Mesendoderm (in vitro differentiated cells): Measurements from ENCODE around the gene KIF23.
A peak's percentile ranks its signal among the peaks of the same experiment; 100 is the strongest.

Experiments used
- DNase-seq: peaks from one replicate; pipeline ENCODE4 v3.0.0; 2013
- H2AK5ac ChIP-seq: 2 replicates; pipeline ENCODE4 v1.6.1; 2013; ENCODE audit warnings: low read length, inconsistent platforms
- H2BK120ac ChIP-seq: 2 replicates; pipeline ENCODE4 v1.6.1; 2013; ENCODE audit warnings: low read depth, mild to moderate bottlenecking, low read length, moderate library complexity, mixed read lengths
- H2BK15ac ChIP-seq: replicated peaks from 2 replicates; pipeline ENCODE4 v1.6.1; 2013; ENCODE audit warnings: low read depth, mild to moderate bottlenecking, moderate library complexity
- H2BK5ac ChIP-seq: 2 replicates; pipeline ENCODE4 v1.6.1; 2013; ENCODE audit warnings: low read length, inconsistent platforms
- H3K18ac ChIP-seq: 2 replicates; pipeline ENCODE4 v1.6.1; 2013; ENCODE audit warnings: mild to moderate bottlenecking, low read length, mixed read lengths
- H3K23ac ChIP-seq: one replicate; pipeline ENCODE4 v1.6.1; 2013; ENCODE audit warnings: low read length
- H3K27ac ChIP-seq: 2 replicates; pipeline ENCODE4 v1.5.1; 2013; ENCODE audit warnings: low read depth, mild to moderate bottlenecking, inconsistent platforms, low read length, moderate library complexity
- H3K27me3 ChIP-seq: 2 replicates; pipeline ENCODE4 v1.6.1; 2013; ENCODE audit warnings: low read length, control low read depth, mild to moderate bottlenecking, inconsistent platforms; ENCODE audit not compliant: insufficient read depth, poor library complexity
- H3K36me3 ChIP-seq: 2 replicates; pipeline ENCODE4 v1.6.1; 2013; ENCODE audit warnings: low read length, inconsistent platforms; ENCODE audit not compliant: control insufficient read depth, insufficient read depth
- H3K4ac ChIP-seq: one replicate; pipeline ENCODE4 v1.6.1; 2013; ENCODE audit warnings: low read depth, mild to moderate bottlenecking, low read length, moderate library complexity
- H3K4me1 ChIP-seq: 2 replicates; pipeline ENCODE4 v1.6.1; 2013; ENCODE audit warnings: low read depth, low read length, inconsistent platforms; ENCODE audit not compliant: control insufficient read depth
- H3K4me2 ChIP-seq: 2 replicates; pipeline ENCODE4 v1.6.1; 2013; ENCODE audit warnings: low read length
- H3K4me3 ChIP-seq: 2 replicates; pipeline ENCODE4 v1.5.1; 2013; ENCODE audit warnings: mild to moderate bottlenecking, low read length
- H3K56ac ChIP-seq: one replicate; pipeline ENCODE4 v1.6.1; 2013; ENCODE audit warnings: low read length
- H3K79me1 ChIP-seq: 2 replicates; pipeline ENCODE4 v1.6.1; 2013; ENCODE audit warnings: low read length, inconsistent platforms
- H3K79me2 ChIP-seq: 2 replicates; pipeline ENCODE4 v1.6.1; 2013; ENCODE audit warnings: mild to moderate bottlenecking, low read length; ENCODE audit not compliant: control insufficient read depth, insufficient read depth
- H3K9ac ChIP-seq: 2 replicates; pipeline ENCODE4 v1.6.1; 2013; ENCODE audit warnings: low read length, inconsistent platforms
- H4K5ac ChIP-seq: one replicate; pipeline ENCODE4 v1.6.1; 2013; ENCODE audit warnings: low read length
- H4K8ac ChIP-seq: one replicate; pipeline ENCODE4 v1.6.1; 2013; ENCODE audit warnings: low read depth, mild to moderate bottlenecking, control low read depth, low read length, moderate library complexity
- WGBS: extraction: QIAGEN DNeasy Blood & Tissue Kit; methylation state at CpG from one replicate; pipeline ENCODE4 v1.1.7; 2013; ENCODE audit warnings: low lambda C conversion rate, missing lambda C conversion rate; ENCODE audit not compliant: insufficient coverage; ENCODE audit errors: extremely low coverage; 5-methylcytosine and 5-hydroxymethylcytosine counted together

KIF23 gene

DNA sequence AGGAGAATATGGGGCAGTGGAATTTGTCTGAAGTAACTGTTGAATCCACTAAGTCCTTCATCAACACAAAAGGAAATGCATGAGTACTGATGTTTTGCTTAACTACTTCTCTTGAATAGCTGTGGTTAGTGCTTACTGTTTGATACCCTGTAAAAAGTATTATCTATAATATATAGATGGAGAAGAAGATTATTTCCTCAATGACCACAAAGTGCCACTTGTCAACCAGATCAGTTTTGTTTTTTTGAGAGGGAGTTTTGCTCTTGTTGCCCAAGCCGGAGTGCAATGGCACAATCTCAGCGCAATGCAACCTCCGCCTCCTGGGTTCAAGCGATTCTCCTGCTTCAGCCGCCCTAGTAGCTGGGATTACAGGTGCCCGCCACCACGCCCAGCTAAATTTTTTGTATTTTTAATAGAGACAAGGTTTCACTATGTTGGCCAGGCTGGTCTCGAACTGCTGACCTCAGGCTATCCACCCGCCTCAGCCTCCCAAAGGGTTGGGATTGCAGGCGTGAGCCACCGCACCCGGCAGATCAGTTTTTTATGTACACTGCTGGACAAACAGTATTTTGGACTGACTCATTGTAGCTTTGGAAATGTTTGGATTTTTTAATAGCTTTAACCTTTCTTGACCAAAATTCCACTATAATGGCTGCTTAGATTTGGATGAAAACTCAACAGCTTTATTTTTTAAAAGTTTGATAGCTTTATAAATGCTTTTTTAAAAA is 37.0 kb downstream of the KIF23 start:
- no CpG with 5 or more reads among the region's 12 CpGs for WGBS
- Histone ChIP-seq H3K27me3 (no peaks in the 10 kb centered on the region), H3K9ac (no peak overlapping the region), H4K8ac (no peak overlapping the region), H3K18ac (no peak overlapping the region), H3K27ac (no peak overlapping the region), H3K4me2 (no peak overlapping the region), H3K56ac (no peak overlapping the region), H2BK15ac (no peak overlapping the region), H3K23ac (no peak overlapping the region), H3K4me1 (no peaks in the 10 kb centered on the region), H3K36me3 (peaks cover 18% of the 10 kb centered on the region), H3K79me1 (peaks cover 3% of the 10 kb centered on the region), H2BK5ac (no peak overlapping the region), H3K4me3 (no peak overlapping the region), H3K4ac (no peak overlapping the region), H2BK120ac (no peak overlapping the region), H4K5ac (no peak overlapping the region), H2AK5ac (no peak overlapping the region), H3K79me2 (peaks cover 28% of the 10 kb centered on the region)
- no peak for DNase-seq

- Histone ChIP-seq H2BK120ac (no peak overlapping the region), H3K23ac (peak overlapping the region; percentile 3), H3K4me2 (peak overlapping the region; percentile 57), H3K18ac (no peak overlapping the region), H4K8ac (no peak overlapping the region), H3K4me3 (peak overlapping the region; percentile 55), H2BK15ac (no peak overlapping the region), H2AK5ac (no peak overlapping the region), H3K27ac (peak overlapping the region; percentile 8), H3K79me2 (peaks cover 28% of the 10 kb centered on the region), H3K56ac (peak overlapping the region; percentile 90), H3K9ac (peak overlapping the region; percentile 83), H3K27me3 (no peaks in the 10 kb centered on the region), H3K79me1 (peaks cover 3% of the 10 kb centered on the region), H3K4me1 (no peaks in the 10 kb centered on the region), H2BK5ac (no peak overlapping the region), H4K5ac (no peak overlapping the region), H3K4ac (peak overlapping the region; percentile 28), H3K36me3 (peaks cover 12% of the 10 kb centered on the region)
- DNase-seq, result no peak
- no CpG with 5 or more reads among the region's 32 CpGs for WGBS
Observed at GRCh38 chr15:69451951-69452691, 38.0 kb downstream of the KIF23 start.

DNA sequence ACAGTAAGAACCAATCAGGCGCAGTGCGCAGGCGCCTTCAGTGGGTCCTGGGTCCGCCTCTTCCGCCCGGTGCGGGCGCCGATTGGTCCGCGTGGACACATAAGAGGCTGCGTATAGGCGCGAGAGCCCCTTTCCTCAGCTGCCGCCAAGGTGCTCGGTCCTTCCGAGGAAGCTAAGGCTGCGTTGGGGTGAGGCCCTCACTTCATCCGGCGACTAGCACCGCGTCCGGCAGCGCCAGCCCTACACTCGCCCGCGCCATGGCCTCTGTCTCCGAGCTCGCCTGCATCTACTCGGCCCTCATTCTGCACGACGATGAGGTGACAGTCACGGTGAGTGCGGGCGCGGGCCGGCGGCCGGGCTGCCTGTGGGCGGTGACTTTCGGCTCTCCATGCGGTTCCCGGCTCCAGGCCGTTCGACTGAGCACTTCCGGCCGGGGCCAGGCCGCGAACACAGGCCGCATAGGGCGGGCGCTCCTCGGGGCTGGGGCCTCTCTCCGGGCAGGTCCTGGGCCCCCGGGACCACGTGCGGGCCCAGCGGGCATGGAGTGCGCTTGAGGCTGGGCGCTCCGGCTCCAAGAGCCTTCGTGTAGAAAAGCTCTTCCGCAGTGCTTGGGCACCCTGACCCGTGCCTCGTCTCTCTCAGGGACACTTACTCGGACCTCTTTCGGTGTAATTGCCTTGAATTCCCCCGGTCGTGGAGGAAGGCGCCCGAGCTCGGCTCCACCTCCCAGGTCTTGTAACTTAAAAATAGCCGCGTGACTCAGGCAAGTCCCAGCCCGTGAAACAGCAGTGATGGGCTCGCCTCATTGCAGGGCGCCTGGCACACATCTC is 38.8 kb downstream of the KIF23 start, which contains the start of gene RPLP1:
TSS of gene RPLP1 (plus strand) at position 127 of the 830 bp plus-strand sequence. CDS start at position 258, 131 bp downstream.
- Histone ChIP-seq H3K56ac (peak within 1 kb of the TSS; percentile 90), H2BK5ac (peak within 1 kb of the TSS; percentile 39), H3K79me1 (peaks cover 3% of the 10 kb centered on the region), H3K36me3 (peaks cover 10% of the 10 kb centered on the region), H3K4ac (peak within 1 kb of the TSS; percentile 28), H3K4me2 (peak within 1 kb of the TSS; percentile 57), H3K9ac (peak within 1 kb of the TSS; percentile 83), H4K8ac (no peak within 1 kb of the TSS), H3K79me2 (peaks cover 28% of the 10 kb centered on the region), H2BK120ac (no peak within 1 kb of the TSS), H3K27me3 (no peaks in the 10 kb centered on the region), H3K4me3 (peak within 1 kb of the TSS; percentile 98), H3K27ac (peak within 1 kb of the TSS; percentile 75), H3K4me1 (no peaks in the 10 kb centered on the region), H3K18ac (peak within 1 kb of the TSS; percentile 53), H2AK5ac (no peak within 1 kb of the TSS), H3K23ac (peak within 1 kb of the TSS; percentile 75), H2BK15ac (no peak within 1 kb of the TSS), H4K5ac (no peak within 1 kb of the TSS)
- peak; percentile 97 for DNase-seq
- no CpG with 5 or more reads among the region's 77 CpGs for WGBS

DNA sequence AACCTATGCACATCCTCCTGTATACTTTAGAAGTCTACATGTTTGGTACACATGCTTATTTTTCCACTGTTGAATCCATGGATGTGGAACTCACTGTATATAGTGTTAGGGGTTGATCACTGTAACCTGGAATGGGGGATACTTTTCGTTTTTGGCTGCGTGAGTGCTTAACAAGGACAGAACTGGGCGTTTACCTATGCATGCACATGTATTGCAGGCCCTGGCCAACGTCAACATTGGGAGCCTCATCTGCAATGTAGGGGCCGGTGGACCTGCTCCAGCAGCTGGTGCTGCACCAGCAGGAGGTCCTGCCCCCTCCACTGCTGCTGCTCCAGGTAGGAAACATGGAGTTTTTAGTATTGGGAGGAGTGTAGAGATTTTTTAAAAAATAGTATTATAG is 40.8 kb downstream of the KIF23 start:
- Histone ChIP-seq H3K27me3 (no peaks in the 10 kb centered on the region), H4K8ac (no peak overlapping the region), H2AK5ac (no peak overlapping the region), H2BK5ac (no peak overlapping the region), H3K4me2 (peak overlapping the region; percentile 51), H3K36me3 (peaks cover 10% of the 10 kb centered on the region), H3K79me2 (peaks cover 28% of the 10 kb centered on the region), H3K4me1 (no peaks in the 10 kb centered on the region), H3K18ac (no peak overlapping the region), H3K9ac (peak overlapping the region; percentile 73), H3K4me3 (peak overlapping the region; percentile 26), H3K56ac (peak overlapping the region; percentile 40), H3K79me1 (peaks cover 3% of the 10 kb centered on the region), H3K27ac (no peak overlapping the region), H4K5ac (no peak overlapping the region), H2BK15ac (no peak overlapping the region), H2BK120ac (no peak overlapping the region), H3K4ac (no peak overlapping the region), H3K23ac (no peak overlapping the region)
- no peak for DNase-seq
- WGBS, result no CpG with 5 or more reads among the region's 5 CpGs

- Histone ChIP-seq H3K18ac (no peak overlapping the region), H3K36me3 (peaks cover 10% of the 10 kb centered on the region), H3K4me2 (no peak overlapping the region), H3K4ac (no peak overlapping the region), H3K27me3 (no peaks in the 10 kb centered on the region), H3K23ac (no peak overlapping the region), H4K8ac (no peak overlapping the region), H3K4me1 (no peaks in the 10 kb centered on the region), H2BK15ac (no peak overlapping the region), H3K4me3 (no peak overlapping the region), H3K9ac (no peak overlapping the region), H3K27ac (no peak overlapping the region), H2AK5ac (no peak overlapping the region), H3K79me1 (peaks cover 3% of the 10 kb centered on the region), H3K79me2 (peaks cover 28% of the 10 kb centered on the region), H3K56ac (no peak overlapping the region), H4K5ac (no peak overlapping the region), H2BK5ac (no peak overlapping the region), H2BK120ac (no peak overlapping the region)
- no CpG with 5 or more reads among the region's 13 CpGs for WGBS
- no peak for DNase-seq
Observed at GRCh38 chr15:69456208-69457166, 42.3 kb downstream of the KIF23 start.
